ENCODE data around the gene DEDD2. TPM values are rescaled to one million over a fixed set of nuclear protein-coding genes. Genes with fewer than 3 reads are reported as not detected.

The DEDD2 gene
- total and polyA plus RNA-seq, 3 donors from 2014 or later, result 40.7 to 80.0 (median 54.4) TPM

DNA sequence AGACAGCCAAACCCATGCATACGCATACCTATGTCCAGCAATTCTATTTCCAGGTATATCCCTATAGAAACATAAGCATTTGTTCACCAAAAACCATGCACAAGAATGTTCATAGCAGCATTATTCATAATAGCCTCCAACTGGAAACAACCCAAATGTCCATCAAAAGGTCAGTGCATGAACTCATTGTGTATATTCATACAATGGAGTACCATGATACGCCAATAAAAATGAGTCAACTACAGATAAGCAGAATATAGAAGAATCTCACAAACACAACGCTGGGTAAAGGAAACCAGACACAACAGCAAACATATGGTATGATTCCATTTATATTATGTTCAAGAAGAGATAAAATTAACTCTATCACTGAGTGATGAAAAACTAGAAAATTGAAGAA is 23.8 kb downstream of the DEDD2 start:
- WGBS, 2 donors, result 79 to 84% methylated on average over 3 of the region's 3 CpGs
- Histone ChIP-seq H3K36me3 (ENCODE audit: low read depth, missing control alignments) (no peaks in the 10 kb centered on the region), H3K9me3 (no peaks in the 10 kb centered on the region), H3K27ac (no peak overlapping the region), H3K27me3 (no peaks in the 10 kb centered on the region), H3K4me1 (no peaks in the 10 kb centered on the region), H3K4me3 (no peak overlapping the region)
- intact Hi-C loops (cut with DNase I; ENCODE audit: low total_unique reads), result no loop called here
- TF ChIP-seq, protein P1, sequence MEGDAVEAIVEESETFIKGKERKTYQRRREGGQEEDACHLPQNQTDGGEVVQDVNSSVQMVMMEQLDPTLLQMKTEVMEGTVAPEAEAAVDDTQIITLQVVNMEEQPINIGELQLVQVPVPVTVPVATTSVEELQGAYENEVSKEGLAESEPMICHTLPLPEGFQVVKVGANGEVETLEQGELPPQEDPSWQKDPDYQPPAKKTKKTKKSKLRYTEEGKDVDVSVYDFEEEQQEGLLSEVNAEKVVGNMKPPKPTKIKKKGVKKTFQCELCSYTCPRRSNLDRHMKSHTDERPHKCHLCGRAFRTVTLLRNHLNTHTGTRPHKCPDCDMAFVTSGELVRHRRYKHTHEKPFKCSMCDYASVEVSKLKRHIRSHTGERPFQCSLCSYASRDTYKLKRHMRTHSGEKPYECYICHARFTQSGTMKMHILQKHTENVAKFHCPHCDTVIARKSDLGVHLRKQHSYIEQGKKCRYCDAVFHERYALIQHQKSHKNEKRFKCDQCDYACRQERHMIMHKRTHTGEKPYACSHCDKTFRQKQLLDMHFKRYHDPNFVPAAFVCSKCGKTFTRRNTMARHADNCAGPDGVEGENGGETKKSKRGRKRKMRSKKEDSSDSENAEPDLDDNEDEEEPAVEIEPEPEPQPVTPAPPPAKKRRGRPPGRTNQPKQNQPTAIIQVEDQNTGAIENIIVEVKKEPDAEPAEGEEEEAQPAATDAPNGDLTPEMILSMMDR (IDR thresholded peaks at IDR 0.05), result no peak
- no peak for TF ChIP-seq POLR2A (IDR thresholded peaks at IDR 0.05)
- no peak for DNase-seq

DNA sequence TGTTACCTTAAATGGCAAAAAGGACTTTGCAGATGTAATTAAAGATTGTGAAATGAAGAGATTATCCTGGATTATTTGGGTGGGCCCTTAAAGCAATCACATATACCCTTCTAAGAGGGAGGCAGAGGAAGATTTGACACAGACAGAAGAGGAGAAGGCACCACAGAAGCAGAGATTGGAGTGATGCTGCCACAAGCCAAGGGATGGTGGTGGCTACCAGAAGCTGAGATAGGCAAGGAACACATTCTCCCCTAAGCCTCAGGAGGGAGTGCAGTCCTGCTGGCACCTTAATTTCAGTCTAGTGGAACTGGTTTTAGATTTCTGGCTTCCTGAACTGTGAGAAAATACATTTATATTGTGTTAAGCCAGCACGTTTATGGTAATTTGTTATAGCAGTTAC is 24.2 kb downstream of the DEDD2 start:
- TF ChIP-seq POLR2A (IDR thresholded peaks at IDR 0.05), result no peak
- TF ChIP-seq, protein P1 (IDR thresholded peaks at IDR 0.05), result no peak

DNA sequence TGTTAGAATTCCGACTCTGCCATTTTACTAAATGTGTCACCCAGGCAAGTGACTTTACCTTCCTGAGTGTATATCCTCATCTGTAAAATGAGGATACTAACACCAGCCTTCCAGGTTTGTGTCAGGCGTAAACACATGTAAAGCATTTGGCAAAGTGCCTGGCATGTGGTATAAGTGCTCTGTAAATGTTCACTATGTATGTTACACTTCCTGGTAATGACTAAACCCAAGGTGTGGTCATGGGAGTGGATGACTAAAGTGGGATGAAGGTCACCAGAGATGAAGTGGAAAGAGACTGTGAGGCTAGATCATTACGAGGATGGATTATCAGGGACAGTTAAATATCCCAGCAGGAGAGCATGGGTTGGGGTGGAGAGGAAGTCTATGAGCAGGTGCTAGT is 25.6 kb downstream of the DEDD2 start:
- DNase-seq, result no peak
- intact Hi-C loops (cut with DNase I; ENCODE audit: low total_unique reads), result no loop called here
- Histone ChIP-seq H3K27ac (no peak overlapping the region), H3K4me1 (no peaks in the 10 kb centered on the region), H3K27me3 (no peaks in the 10 kb centered on the region), H3K36me3 (ENCODE audit: low read depth, missing control alignments) (no peaks in the 10 kb centered on the region), H3K4me3 (no peak overlapping the region), H3K9me3 (no peaks in the 10 kb centered on the region)
- TF ChIP-seq, protein P1 (IDR thresholded peaks at IDR 0.05), result no peak
- no peak for TF ChIP-seq POLR2A (IDR thresholded peaks at IDR 0.05)
- WGBS, 2 donors, result 78 to 82% methylated on average over 3 of the region's 3 CpGs

More for the DNA sequence above, 24.2 kb downstream of the DEDD2 start:
- intact Hi-C loops (cut with DNase I; ENCODE audit: low total_unique reads), result no loop called here
- H3K4me1 ChIP-seq, result no peaks in the 10 kb centered on the region
- H3K36me3 ChIP-seq (ENCODE audit: low read depth, missing control alignments), result no peaks in the 10 kb centered on the region
- no peak for DNase-seq
- H3K4me3 ChIP-seq, result no peak overlapping the region
- no peaks in the 10 kb centered on the region for H3K9me3 ChIP-seq
- H3K27ac ChIP-seq, result no peak overlapping the region
- 81 to 84% methylated on average over 1 of the region's 1 CpG for WGBS, 2 donors
- no peaks in the 10 kb centered on the region for H3K27me3 ChIP-seq

DNA sequence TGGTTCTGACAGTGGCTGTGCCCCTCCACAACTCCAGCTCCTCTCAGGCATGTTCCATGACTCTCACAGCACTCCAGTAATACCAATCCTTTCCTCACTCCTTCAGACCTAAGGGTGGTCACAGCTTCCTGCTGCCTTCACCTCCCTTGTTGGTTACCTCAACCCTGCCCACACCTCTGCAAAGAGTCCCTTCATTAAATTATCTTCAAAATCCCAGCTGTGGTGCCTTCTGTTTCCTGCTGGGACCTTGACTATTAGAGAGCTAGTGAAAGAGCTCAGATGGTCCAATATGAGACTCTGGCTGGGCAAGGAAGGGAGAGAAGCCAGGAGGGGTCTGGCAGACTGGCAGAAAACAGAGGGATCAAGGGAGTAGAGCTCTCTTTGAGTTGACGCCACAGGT is 26.1 kb downstream of the DEDD2 start:
- Histone ChIP-seq H3K4me1 (no peaks in the 10 kb centered on the region), H3K9me3 (no peaks in the 10 kb centered on the region), H3K27ac (no peak overlapping the region), H3K27me3 (no peaks in the 10 kb centered on the region), H3K4me3 (no peak overlapping the region), H3K36me3 (ENCODE audit: low read depth, missing control alignments) (no peaks in the 10 kb centered on the region)
- DNase-seq, result no peak
- TF ChIP-seq, protein P1 (IDR thresholded peaks at IDR 0.05), result no peak
- TF ChIP-seq POLR2A (IDR thresholded peaks at IDR 0.05), result no peak
- WGBS, 2 donors, result 88 to 92% methylated on average over 1 of the region's 1 CpG
- intact Hi-C loops (cut with DNase I; ENCODE audit: low total_unique reads), result no loop called here

DNA sequence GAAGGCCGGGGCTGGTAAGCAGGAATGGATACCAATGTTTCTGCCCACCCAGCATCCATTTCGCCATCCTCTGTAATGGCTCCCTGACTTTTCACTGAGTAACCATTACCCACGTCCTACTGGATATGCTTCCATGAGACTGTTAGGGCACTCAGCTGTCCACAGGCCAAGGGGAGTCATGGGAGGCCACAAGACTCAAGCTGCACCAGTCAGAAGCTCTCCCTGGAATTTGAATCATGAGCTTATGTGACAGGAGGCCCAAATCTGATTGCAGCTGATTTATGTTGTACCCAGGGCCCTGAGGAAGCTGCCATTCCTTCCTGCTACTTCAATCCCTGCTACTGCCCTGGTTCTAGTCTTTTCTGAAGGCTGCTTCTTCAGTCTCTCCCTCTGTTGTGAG is 28.3 kb downstream of the DEDD2 start:
- no peak for TF ChIP-seq POLR2A (IDR thresholded peaks at IDR 0.05)
- TF ChIP-seq, protein P1 (IDR thresholded peaks at IDR 0.05), result no peak
- Histone ChIP-seq H3K27me3 (no peaks in the 10 kb centered on the region), H3K9me3 (no peaks in the 10 kb centered on the region), H3K4me3 (no peak overlapping the region), H3K27ac (no peak overlapping the region), H3K36me3 (ENCODE audit: low read depth, missing control alignments) (no peaks in the 10 kb centered on the region), H3K4me1 (no peaks in the 10 kb centered on the region)
- intact Hi-C loops (cut with DNase I; ENCODE audit: low total_unique reads), result no loop called here
- no peak for DNase-seq
- WGBS, 2 donors, result 72 to 82% methylated on average over 3 of the region's 3 CpGs

Data from testis (tissue), 3 donors.